B cell (primary cell): ENCODE measurements around the gene RIMBP2. TPM values are rescaled to one million over a fixed set of nuclear protein-coding genes. Genes with fewer than 3 reads are reported as not detected.

Source experiments
- ATAC-seq: fragments of 200-7000 bp; cut with Tn5 transposase; one replicate; pipeline ENCODE4 v1.10.0; 2021; ENCODE audit warnings: low read depth, mild to moderate bottlenecking, moderate number of reproducible peaks, moderate library complexity
- CTCF ChIA-PET: fragments of 350-600 bp; sonication (Branson Sonifier 250); formaldehyde crosslinking; loops from one replicate; lab custom pipeline; 2021; ENCODE audit warnings: antibody characterized with exemption, inconsistent platforms; lab: Charles Lee
- POLR2A ChIA-PET: fragments of 350-600 bp; sonication (Branson Sonifier 250); formaldehyde crosslinking; loops from one replicate; lab custom pipeline; 2021; ENCODE audit warnings: antibody characterized with exemption; lab: Charles Lee
- DNase-seq: peaks from one replicate; pipeline ENCODE4 v3.0.0; 2013
- H2AFZ ChIP-seq: 2 replicates; pipeline ENCODE4 v1.6.1; 2012; ENCODE audit warnings: mild to moderate bottlenecking, low read depth, low read length; ENCODE audit not compliant: insufficient read depth, poor library complexity, severe bottlenecking
- H3K27ac ChIP-seq, 2 donors: 1 replicate in 1 of 2; 2 replicates in 1 of 2; pipeline ENCODE4 v1.5.1; 2012 to 2013; ENCODE audit warnings: low read length in 2 of 2, mild to moderate bottlenecking in 2 of 2, moderate library complexity in 1 of 2
- H3K27me3 ChIP-seq, 4 experiments: fragments of 200-600 bp in 1 of 4; sonication (generic) in 1 of 4; replicated peaks in 1 of 4; 1 replicate in 2 of 4; 2 replicates in 2 of 4; pipeline versions ENCODE4 v1.6.1 to v1.7.0; 2013 to 2016; ENCODE audit warnings: low read length in 3 of 4, mild to moderate bottlenecking in 2 of 4, mixed read lengths in 1 of 4, moderate library complexity in 1 of 4; ENCODE audit not compliant: insufficient read depth in 4 of 4, control insufficient read depth in 3 of 4; ENCODE audit errors: control extremely low read depth in 1 of 4
- H3K36me3 ChIP-seq, 2 experiments: replicated peaks in 1 of 2; 1 replicate in 1 of 2; 2 replicates in 1 of 2; pipeline versions ENCODE4 v1.6.1 to v1.7.1; 2013; ENCODE audit warnings: low read length in 1 of 2; ENCODE audit not compliant: insufficient read depth in 2 of 2, control insufficient read depth in 1 of 2; ENCODE audit errors: control extremely low read depth in 1 of 2, extremely low read depth in 1 of 2
- H3K4me1 ChIP-seq, 2 donors: fragments of 200-600 bp in 1 of 2; sonication (generic) in 1 of 2; 1 replicate in 1 of 2; 2 replicates in 1 of 2; pipeline versions ENCODE4 v1.5.1 to v1.6.1; 2013 to 2017; ENCODE audit warnings: low read length in 2 of 2; ENCODE audit not compliant: control insufficient read depth in 2 of 2, insufficient read depth in 2 of 2
- H3K4me2 ChIP-seq: replicated peaks from 2 replicates; pipeline ENCODE3; 2012; ENCODE audit warnings: mild to moderate bottlenecking, low read depth, low read length; ENCODE audit not compliant: poor library complexity, severe bottlenecking
- H3K4me3 ChIP-seq, 5 experiments: fragments of 200-600 bp in 1 of 5; sonication (generic) in 1 of 5; 1 replicate in 3 of 5; 2 replicates in 2 of 5; pipeline versions ENCODE4 v1.5.1 to v1.7.0; 2011 to 2016; ENCODE audit warnings: low read length in 4 of 5, mild to moderate bottlenecking in 4 of 5, low read depth in 2 of 5, control low read depth in 1 of 5, moderate library complexity in 1 of 5; ENCODE audit not compliant: insufficient read depth in 1 of 5; ENCODE audit errors: control extremely low read depth in 1 of 5, extremely low read depth in 1 of 5
- H3K79me2 ChIP-seq: fragments of 200-600 bp; sonication (generic); one replicate; pipeline ENCODE4 v1.6.0; 2016; ENCODE audit warnings: low read length; ENCODE audit not compliant: control insufficient read depth, insufficient read depth
- H3K9ac ChIP-seq: fragments of 200-600 bp; sonication (generic); 2 replicates; pipeline ENCODE4 v1.6.1; 2017; ENCODE audit warnings: mild to moderate bottlenecking, low read length, moderate library complexity
- H3K9me3 ChIP-seq, 3 donors: one replicate each; pipeline versions ENCODE4 v1.6.1 to v1.7.1; 2013; ENCODE audit warnings: low read length in 2 of 3; ENCODE audit not compliant: control insufficient read depth in 2 of 3, insufficient read depth in 1 of 3; ENCODE audit errors: control extremely low read depth in 1 of 3
- H4K20me1 ChIP-seq: 2 replicates; pipeline ENCODE4 v1.6.0; 2012; ENCODE audit warnings: mild to moderate bottlenecking, low read length; ENCODE audit not compliant: insufficient read depth, control insufficient read depth, poor library complexity, severe bottlenecking
- H3K27ac Mint-ChIP-seq: one replicate; pipeline ENCODE4 v1.8.0; 2021; ENCODE audit warnings: mixed read lengths
- H3K27me3 Mint-ChIP-seq: one replicate; pipeline ENCODE4 v1.8.0; 2021; ENCODE audit warnings: mixed read lengths
- H3K4me1 Mint-ChIP-seq: one replicate; pipeline ENCODE4 v1.8.0; 2021; ENCODE audit warnings: mixed read lengths
- H3K4me3 Mint-ChIP-seq: one replicate; pipeline ENCODE4 v1.8.0; 2021; ENCODE audit warnings: mixed read lengths
- H3K9me3 Mint-ChIP-seq: one replicate; pipeline ENCODE4 v1.8.0; 2022; ENCODE audit warnings: mixed read lengths; ENCODE audit not compliant: insufficient read depth
- CTCF ChIP-seq: fragments of 200-600 bp; IDR thresholded peaks from one replicate; pipeline ENCODE4 v1.8.0; 2022; ENCODE audit warnings: antibody characterized with exemption, mild to moderate bottlenecking
- EZH2 ChIP-seq: IDR thresholded peaks from 2 replicates; pipeline ENCODE4 v1.6.1; 2012; ENCODE audit warnings: borderline replicate concordance, low read depth, mild to moderate bottlenecking, moderate library complexity, low read length; ENCODE audit not compliant: insufficient read depth, poor library complexity, severe bottlenecking
- WGBS: methylation state at CpG from one replicate; pipeline ENCODE4 v1.1.5; 2013; ENCODE audit warnings: missing lambda C conversion rate; ENCODE audit not compliant: insufficient coverage; 5-methylcytosine and 5-hydroxymethylcytosine counted together
- intact Hi-C: fragments of 100-400 bp; cut with micrococcal nuclease; formaldehyde crosslinking; loops from one replicate; pipeline ENCODE4 v1.10.0; 2022
- polyA plus RNA-seq: library from polyadenylated mRNA; depleted of rRNA; stranded (reverse); fragments of >200 nt; gene quantifications from 2 replicates; pipeline ENCODE4 v1.2.3, GENCODE V29; 2012
- total RNA-seq, 2 donors: library from RNA; stranded (reverse); fragments of 120-200 nt in 1 of 2; gene quantifications; 1 replicate in 1 of 2; 2 replicates in 1 of 2; pipeline versions ENCODE4 v1.2.3 to v1.2.4, GENCODE V29; 2013 to 2022

RIMBP2 gene
- total and polyA plus RNA-seq, 2 donors (not counting 1 experiment from before 2014, with no cell fraction given), result not detected

- no peak overlapping the region for H3K4me2 ChIP-seq
- no peaks in the 10 kb centered on the region for H3K79me2 ChIP-seq
- Mint-ChIP-seq H3K4me1 (no peaks in the 10 kb centered on the region), H3K27me3 (no peaks in the 10 kb centered on the region), H3K4me3 (no peak overlapping the region), H3K9me3 (no peaks in the 10 kb centered on the region), H3K27ac (no peak overlapping the region)
- peaks cover 0 to 2% (median 0%) of the 10 kb centered on the region in 4 experiments for H3K27me3 ChIP-seq
- H3K9me3 ChIP-seq, result peaks cover 0 to 22% (median 0%) of the 10 kb centered on the region in 3 donors
- ChIA-PET CTCF (no interaction called here), POLR2A (no interaction called here)
- no peak overlapping the region for H3K27ac ChIP-seq
- intact Hi-C loops, result no loop called here
- H3K9ac ChIP-seq, result no peak overlapping the region
- H3K4me1 ChIP-seq, result no peaks in the 10 kb centered on the region
- TF ChIP-seq EZH2 (no peak), CTCF (no peak)
- 88% methylated on average over 9 of the region's 10 CpGs for WGBS
- no peak overlapping the region for H3K4me3 ChIP-seq
- DNase-seq (no peak), ATAC-seq (no peak)
- no peaks in the 10 kb centered on the region for H3K36me3 ChIP-seq
- no peaks in the 10 kb centered on the region for H4K20me1 ChIP-seq
- no peak overlapping the region for H2AFZ ChIP-seq
Measured at GRCh38 chr12:130486146-130486435, 230.0 kb downstream of the RIMBP2 start.

- Mint-ChIP-seq H3K4me1 (no peaks in the 10 kb centered on the region), H3K4me3 (no peak overlapping the region), H3K9me3 (no peaks in the 10 kb centered on the region), H3K27ac (no peak overlapping the region), H3K27me3 (no peaks in the 10 kb centered on the region)
- peaks cover 0 to 2% (median 0%) of the 10 kb centered on the region in 4 experiments for H3K27me3 ChIP-seq
- no peak overlapping the region for H3K4me2 ChIP-seq
- no peak overlapping the region for H3K9ac ChIP-seq
- H3K36me3 ChIP-seq, result no peaks in the 10 kb centered on the region
- intact Hi-C loops, result no loop called here
- H2AFZ ChIP-seq, result no peak overlapping the region
- no peaks in the 10 kb centered on the region for H3K79me2 ChIP-seq
- TF ChIP-seq CTCF (no peak), EZH2 (no peak)
- H3K9me3 ChIP-seq, result peaks cover 0 to 25% (median 0%) of the 10 kb centered on the region in 3 donors
- H3K27ac ChIP-seq, result no peak overlapping the region
- no peak for ATAC-seq
- no peak overlapping the region for H3K4me3 ChIP-seq
- CTCF ChIA-PET, result no interaction called here
- WGBS, result 86% methylated on average over 16 of the region's 22 CpGs
- no peaks in the 10 kb centered on the region for H3K4me1 ChIP-seq
- DNase-seq, result no peak
- no peaks in the 10 kb centered on the region for H4K20me1 ChIP-seq
- POLR2A ChIA-PET, result no interaction called here
Measured at GRCh38 chr12:130485291-130486145, 230.6 kb downstream of the RIMBP2 start.
